NCI-H774 (cell line): Measurements from ENCODE around the gene DEGS2.

Source experiments
- DNase-seq: peaks from one replicate; lab custom pipeline; 2025; lab: John Stamatoyannopoulos, UW

Gene DEGS2

GRCh38 chr14:100132161-100132902 lies 27.1 kb downstream of the DEGS2 start:
- DNase-seq: no peak

DNA sequence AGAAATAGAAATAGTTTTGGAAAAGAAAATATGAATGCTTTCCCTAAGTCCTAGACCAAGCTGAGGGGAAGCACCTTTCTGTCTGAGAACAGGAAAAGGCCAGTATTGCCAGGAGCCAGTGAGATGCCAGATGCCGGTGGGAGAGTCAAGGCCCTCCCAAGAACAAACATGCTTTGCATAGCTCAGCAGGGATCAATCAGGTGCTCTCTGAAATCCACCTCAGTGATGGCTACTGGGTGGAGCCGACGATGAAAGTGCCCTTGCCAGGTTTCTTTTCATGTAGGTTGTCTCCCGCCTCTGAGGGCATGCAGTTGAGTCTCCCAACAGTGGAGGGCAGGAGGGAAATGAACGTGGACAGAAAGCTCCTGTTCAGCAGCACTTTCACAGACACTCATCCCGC lies 28.3 kb downstream of the DEGS2 start:
- DNase-seq: no peak

DNA sequence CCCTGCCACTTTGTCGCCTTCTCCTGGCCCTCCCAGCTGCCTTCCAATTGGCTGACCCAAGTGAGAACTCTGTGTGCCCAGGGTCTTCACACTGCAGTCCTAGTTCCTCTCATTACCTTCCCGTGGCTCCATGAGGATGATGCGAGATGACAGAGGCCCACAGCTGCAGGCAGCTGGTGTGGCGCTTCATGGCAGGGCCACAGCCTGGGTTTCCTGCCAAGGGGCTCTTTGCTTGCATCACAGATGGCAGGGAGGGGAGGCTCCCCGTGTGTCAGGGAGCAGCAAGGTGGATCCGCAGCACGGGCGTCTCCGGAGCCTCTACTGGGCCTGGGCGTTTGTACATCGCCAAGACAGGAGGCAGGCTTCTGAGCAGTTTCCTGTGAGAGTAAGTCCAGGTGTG lies 28.9 kb downstream of the DEGS2 start:
- DNase-seq: no peak

DNA sequence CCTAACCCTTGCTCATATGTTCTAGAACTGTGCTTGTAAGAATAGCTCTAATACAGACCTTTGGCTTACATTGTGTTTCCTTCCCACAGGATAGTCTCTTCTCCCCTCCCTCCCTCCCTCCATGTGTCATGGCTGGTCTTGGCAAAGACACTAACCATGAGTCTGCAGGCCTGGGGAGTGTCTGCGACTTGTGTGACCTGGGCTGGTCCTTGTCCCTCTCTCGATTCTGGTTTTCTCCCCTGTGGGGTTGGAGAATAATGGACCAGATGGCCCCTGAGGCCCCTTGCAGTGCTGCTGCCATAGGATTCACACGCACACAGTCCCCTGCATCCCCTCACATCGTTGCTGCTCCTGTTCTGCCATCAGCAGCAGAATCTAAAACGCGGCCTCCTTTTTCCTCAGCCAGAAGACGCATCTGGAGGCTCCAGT lies 30.3 kb downstream of the DEGS2 start:
- no peak for DNase-seq

- DNase-seq: no peak
Observed at GRCh38 chr14:100128688-100129087, 30.8 kb downstream of the DEGS2 start.

GRCh38 chr14:100127853-100128455 lies 31.5 kb downstream of the DEGS2 start:
- DNase-seq: no peak

DNA sequence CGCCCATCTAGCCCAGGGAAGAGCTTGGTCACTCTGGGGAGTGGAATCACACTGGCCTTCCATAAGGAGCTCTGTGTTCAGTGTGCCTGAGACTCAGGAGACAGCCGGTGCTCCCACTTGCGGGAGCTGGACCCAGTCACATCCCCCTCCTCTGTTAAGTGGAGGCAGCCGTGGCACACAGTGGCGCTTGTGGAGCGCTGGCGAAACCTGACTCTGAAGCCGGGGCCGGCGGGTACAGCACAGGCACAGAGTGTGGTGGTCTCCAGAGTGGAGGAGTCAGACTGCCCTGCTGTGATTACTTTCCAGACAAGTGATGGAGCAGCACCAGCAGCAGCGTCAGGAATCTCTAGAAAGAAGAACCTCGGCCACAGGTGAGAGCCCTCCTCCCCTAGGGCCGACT lies 33.0 kb downstream of the DEGS2 start:
- DNase-seq: no peak

- peak; percentile 33 for DNase-seq
Observed at GRCh38 chr14:100124551-100125088, 34.8 kb downstream of the DEGS2 start.

- no peak for DNase-seq
Observed at GRCh38 chr14:100123618-100124017, 35.8 kb downstream of the DEGS2 start.

DNA sequence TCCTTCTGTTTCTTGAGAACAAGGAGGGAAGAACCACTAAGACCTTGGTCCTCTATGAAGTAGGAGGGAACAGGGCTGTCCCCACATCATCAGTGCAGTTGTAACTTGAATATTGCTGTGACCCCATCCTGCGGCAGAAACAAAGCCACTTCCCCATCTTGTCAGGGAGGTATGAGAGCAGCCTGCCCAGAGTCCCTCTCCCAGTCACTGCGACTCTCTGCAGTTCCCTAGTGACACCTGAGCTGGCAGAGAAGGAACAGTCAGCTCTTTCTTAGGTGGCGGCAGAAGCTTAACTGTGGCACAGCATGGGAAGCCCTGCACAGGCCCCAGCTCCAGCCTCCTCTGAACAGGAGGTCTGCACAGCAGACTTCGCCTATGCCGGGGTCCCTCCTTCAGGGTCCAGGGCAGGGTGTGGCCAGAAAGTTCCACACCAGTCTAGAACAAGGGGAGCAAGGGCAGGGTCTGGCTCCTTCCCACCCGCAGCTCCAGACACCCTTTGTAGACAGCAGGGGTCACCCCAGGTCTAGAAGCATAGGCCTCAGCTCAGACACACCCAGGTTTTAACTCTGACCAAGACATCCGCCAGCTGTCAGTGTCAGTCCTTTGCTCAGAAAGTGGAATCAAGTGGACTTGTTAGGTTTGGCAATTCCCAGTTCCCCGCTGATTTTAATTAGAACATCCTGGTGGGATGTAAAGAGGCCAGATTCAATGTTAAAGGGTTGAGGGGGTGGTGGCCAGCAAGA lies 36.8 kb downstream of the DEGS2 start:
- no peak for DNase-seq

DNA sequence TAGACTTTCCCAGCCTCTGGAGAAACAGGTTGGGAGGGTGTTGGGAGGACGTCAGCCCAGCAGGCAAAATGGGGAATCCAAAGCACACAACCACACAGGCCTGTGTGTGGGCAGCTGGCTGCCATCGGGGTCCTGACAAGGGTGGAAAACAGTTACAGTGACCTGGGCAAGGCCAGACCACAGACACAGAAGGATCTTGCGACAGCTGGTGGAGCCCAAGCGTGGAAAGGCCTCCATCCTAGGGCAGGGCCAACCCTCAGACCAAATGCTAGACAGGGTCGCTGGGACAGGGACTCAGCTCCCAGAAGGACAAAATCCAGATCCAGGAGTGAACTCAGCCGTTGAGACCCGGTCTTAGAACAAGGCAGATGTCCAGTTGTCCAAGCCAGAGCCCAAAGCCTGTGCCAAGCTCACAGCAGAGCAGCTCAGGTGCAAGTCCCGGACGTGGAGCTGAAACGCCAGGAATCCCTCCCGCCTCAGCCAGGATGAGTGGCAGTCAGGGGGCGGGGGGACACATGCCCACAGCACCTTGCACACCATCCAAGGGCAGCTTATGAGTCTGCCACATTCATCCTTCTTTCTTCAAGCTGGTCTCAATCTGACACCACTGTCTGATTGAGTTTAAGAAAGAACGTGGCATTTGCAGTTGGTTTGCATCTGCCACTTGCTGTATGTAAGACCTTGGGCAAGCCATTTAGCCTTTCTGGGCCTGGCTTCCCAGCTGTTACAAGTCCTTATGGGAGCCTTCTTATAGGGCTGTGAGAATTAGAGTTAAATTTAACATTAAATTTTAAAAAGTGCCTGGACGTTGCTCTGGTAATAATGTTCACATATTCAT lies 37.6 kb downstream of the DEGS2 start:
- DNase-seq: no peak

DNA sequence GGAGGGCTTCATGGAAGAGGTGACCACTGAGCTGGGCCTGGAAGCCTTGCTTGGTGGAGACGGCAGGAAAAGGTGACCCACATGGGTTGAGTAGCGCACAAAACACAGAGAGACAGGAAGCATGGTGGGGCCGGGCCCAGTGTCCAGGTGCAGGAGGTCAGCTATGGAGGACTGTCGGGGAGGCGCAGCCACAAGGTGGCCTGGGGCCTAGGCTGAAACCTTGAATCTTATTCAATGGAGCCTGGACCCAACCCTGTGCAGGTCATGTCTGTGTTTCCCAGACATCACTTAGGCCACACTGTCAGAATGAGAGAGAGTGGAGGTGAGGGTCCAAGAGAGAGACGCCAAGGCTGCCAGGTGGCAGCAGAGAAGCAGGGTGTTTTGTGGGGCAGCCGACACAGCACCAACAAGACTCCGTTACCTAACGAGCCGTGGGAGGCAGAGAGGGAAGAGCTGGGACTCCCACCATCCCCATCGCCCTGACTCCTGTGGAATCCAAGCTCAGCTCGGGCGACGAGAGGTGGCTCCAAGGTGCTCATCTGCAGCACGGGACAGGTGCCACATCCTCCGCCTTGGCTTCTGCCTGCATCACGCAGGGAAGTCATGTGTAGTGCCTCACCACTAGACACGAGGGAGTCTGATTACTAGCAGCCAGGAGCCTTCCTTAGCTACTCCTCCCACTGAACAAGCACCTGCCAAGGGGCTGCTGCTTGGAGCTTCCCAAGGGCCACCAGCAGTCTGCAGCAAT lies 38.7 kb downstream of the DEGS2 start:
- no peak for DNase-seq

DNA sequence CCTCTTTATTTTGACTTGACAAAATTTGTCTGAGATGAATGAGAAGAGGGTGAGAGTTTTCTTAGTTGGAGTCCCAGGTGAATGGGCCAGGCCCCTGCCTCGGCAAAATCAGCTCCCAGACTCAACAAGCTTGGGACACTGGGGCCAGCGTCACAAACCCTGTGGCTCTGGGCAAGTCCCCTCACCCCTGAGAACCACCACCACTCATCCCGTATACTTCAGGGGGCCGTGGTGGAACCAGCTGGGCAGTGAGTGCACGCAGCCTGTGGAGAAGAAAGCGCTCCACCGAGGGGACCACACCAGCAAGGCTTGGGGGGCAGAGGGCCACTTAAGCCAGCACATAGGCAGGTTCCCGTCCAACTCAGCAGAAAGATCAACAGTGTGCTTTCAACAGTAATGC lies 40.2 kb downstream of the DEGS2 start:
- DNase-seq: no peak

GRCh38 chr14:100118396-100119011 lies 40.9 kb downstream of the DEGS2 start:
- no peak for DNase-seq

DNA sequence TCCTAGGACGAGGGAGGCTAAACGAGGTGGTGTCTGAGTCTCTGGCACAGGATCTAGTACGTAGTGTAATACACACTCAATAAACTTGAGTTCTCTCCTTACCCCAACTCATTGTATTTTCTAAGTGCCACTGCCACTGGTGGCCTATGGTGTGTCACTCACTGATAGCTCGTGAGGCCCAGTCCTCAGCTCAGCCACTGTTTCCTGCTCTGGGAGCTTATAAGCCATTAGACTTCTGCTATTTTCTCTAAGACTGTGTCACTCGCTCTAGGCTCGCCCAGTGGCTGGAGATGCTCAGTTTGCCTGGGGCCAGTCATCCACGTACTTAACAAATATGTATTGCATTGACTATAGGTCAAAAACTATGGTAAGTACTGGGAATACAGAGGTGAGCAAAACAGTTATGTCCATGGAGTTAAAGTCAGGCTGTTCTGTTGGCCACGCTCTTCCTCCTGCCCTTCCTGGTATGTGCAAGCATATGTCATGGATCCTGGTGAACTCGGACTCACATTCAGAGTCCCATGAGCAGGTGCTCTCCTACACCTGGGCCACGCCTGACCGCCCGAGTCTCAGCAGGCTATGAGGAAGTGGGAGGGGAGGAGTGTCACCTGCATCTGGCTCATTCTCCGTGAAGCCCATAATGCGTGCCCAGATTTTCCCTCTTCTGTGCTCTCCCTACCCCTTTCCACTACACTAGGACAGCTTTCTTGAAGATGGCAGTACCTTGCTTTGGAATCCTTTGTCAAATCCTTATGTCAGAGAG lies 41.6 kb downstream of the DEGS2 start:
- DNase-seq: no peak

GRCh38 chr14:100117026-100117425 lies 42.4 kb downstream of the DEGS2 start:
- DNase-seq: no peak

DNA sequence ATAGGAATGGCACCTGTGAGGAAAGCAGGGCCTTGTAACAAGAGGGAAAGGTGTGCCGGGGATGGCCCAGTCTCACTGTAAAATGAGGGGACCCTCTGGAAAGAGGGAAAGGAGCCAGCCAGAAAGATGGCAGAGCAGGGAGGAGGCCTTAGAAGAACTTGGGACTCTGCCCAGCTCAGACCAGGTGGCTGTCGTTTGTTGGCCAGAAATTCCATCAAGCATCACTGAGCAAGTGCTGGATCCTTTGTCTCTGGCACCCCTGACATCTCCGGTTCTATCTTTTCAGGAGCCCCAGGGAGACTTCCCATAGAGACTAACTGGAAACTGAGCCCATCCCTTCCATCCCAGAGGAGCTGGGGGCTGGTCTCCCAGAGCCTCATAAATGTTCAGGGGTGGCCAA lies 43.3 kb downstream of the DEGS2 start:
- no peak for DNase-seq

DNA sequence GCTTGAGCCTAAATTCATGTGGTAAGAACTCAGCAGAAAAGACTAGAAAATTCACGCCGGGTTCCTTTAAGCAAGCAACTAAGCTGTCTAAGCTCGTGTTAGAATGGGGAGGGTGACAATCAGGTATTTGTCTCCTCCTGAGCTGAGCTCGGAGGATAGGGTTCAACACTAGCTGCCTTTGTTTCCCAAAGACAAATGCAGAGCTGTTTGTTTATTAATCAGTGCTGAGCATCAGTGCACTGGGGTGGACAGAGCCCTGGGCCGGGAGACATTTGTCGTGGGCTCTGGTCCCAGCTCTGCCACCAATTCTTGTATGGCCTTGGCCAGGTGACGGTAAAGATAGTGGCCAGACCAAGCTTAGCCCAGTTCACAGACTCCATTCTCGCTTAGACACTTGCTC lies 43.7 kb downstream of the DEGS2 start:
- DNase-seq: no peak

- no peak for DNase-seq
Observed at GRCh38 chr14:100115236-100115635, 44.2 kb downstream of the DEGS2 start.
